Lower lobe of right lung (tissue), 2 donors: ENCODE data around the gene LIN7C. TPM values are rescaled to one million over a fixed set of nuclear protein-coding genes. Genes with fewer than 3 reads are reported as not detected.

Source experiments
- ATAC-seq, 2 donors: fragments of 200-7000 bp; cut with Tn5 transposase; one replicate each; pipeline ENCODE4 v1.9.1; 2020 to 2022; ENCODE audit warnings: mild to moderate bottlenecking in 2 of 2, moderate library complexity in 2 of 2
- DNase-seq: peaks from one replicate; pipeline ENCODE4 v3.0.0-alpha.2; 2020
- H3K27ac ChIP-seq: fragments of 200-600 bp; one replicate; pipeline ENCODE4 v1.8.0; 2022
- H3K27me3 ChIP-seq: fragments of 200-600 bp; one replicate; pipeline ENCODE4 v1.8.0; 2022; ENCODE audit warnings: low read depth
- H3K36me3 ChIP-seq: fragments of 200-600 bp; one replicate; pipeline ENCODE4 v1.8.0; 2022; ENCODE audit warnings: mild to moderate bottlenecking
- H3K4me1 ChIP-seq: fragments of 200-600 bp; one replicate; pipeline ENCODE4 v1.8.0; 2022
- H3K4me3 ChIP-seq: fragments of 200-600 bp; one replicate; pipeline ENCODE4 v1.8.0; 2022; ENCODE audit warnings: mild to moderate bottlenecking
- H3K9me3 ChIP-seq: fragments of 200-600 bp; one replicate; pipeline ENCODE4 v1.8.0; 2022
- intact Hi-C: fragments of 100-400 bp; cut with DNase I; formaldehyde crosslinking; loops from one replicate; pipeline ENCODE4 v1.11.0; 2022
- long read RNA-seq: library from polyadenylated mRNA; unstranded; transcript quantifications from one replicate; pipeline ENCODE4 v2.0.0, GENCODE V29; 2021
- total RNA-seq: library from RNA; stranded (reverse); fragmentation: NEBNext Ultra II Directional; extraction: Animal tissue kit (Norgen Biotek cat#: 25700); gene quantifications from one replicate; pipeline ENCODE4 v1.2.1, GENCODE V29; 2021
- TF ChIP-seq, protein P1 (sequence below): fragments of 200-600 bp; IDR thresholded peaks from one replicate; pipeline ENCODE4 v1.8.0; 2022; ENCODE audit warnings: antibody characterized with exemption, mild to moderate bottlenecking
- donor health status: DM: no; HTN: yes; CAD: no; lungs with severe emphysema.

Gene LIN7C
- total RNA-seq = 33.6 TPM
- long read RNA-seq, full-length matches to known transcripts = 44 of 48 reads
- long read RNA-seq, partial matches to known transcripts = 3 of 48 reads
- long read RNA-seq, other reads (novel, unspliced or antisense) = 1 of 48 reads

DNA sequence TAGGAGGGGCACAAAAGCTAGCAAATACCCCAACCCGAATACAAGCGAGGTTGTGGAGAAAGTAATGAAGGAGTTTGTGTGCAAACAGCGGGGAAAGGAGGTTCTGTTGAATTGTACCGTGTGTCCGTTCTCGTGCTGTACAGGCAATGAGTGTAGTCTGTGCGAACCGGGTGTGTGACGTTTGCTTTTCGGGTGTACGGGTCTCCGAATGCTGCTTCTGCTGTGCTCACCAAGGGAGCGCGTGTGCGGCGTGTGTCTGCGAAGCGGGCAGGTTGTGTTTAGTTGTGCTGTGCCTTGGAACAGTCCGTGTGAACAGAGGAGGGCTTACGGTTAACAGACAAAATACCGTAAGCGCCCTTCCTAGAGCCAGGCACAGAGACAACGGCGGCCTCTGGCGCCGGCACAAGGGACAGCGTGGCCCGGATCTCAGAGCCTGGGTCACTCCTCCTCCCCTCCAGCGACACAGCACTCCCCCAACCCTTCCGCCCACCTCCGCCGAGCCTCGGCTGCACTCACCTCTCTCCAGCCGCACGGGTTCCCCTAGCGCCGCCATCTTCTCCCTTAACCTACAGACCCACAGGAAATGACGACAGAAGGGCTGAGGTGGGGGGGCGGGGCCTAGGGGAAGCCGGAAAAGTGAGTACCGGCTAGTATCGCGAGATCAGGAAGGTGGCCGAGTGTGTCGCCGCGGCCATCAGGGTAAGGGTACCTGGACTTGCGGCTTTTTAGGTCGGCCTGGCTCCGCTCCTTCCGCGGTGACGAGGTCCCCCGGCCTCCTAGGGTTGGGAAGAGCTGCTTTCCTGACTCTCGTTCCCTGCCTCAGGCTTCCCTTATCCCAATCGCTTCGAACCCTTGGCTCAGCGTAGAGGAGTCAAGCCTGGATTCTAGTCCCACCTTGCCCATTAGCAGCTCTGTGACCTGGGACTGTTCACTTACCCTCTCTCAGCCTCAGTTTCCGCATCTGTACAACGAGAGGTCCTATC is at the start of gene LIN7C:
Gene LIN7C, minus strand, starts transcription at position 570 of the 983 bp plus-strand sequence. Its CDS starts 17 bp downstream, at position 553.
- peak; percentile 99 for ATAC-seq
- H3K9me3 ChIP-seq = no peaks in the 10 kb centered on the region
- H3K36me3 ChIP-seq = peaks cover 4% of the 10 kb centered on the region
- intact Hi-C loops = no loop called here
- TF ChIP-seq, protein P1, sequence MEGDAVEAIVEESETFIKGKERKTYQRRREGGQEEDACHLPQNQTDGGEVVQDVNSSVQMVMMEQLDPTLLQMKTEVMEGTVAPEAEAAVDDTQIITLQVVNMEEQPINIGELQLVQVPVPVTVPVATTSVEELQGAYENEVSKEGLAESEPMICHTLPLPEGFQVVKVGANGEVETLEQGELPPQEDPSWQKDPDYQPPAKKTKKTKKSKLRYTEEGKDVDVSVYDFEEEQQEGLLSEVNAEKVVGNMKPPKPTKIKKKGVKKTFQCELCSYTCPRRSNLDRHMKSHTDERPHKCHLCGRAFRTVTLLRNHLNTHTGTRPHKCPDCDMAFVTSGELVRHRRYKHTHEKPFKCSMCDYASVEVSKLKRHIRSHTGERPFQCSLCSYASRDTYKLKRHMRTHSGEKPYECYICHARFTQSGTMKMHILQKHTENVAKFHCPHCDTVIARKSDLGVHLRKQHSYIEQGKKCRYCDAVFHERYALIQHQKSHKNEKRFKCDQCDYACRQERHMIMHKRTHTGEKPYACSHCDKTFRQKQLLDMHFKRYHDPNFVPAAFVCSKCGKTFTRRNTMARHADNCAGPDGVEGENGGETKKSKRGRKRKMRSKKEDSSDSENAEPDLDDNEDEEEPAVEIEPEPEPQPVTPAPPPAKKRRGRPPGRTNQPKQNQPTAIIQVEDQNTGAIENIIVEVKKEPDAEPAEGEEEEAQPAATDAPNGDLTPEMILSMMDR = no peak
- peak within 1 kb of the TSS; percentile 87 for H3K27ac ChIP-seq
- no peaks in the 10 kb centered on the region for H3K27me3 ChIP-seq
- DNase-seq = peak; percentile 96
- H3K4me3 ChIP-seq = peak within 1 kb of the TSS; percentile 65
- H3K4me1 ChIP-seq = peaks cover 42% of the 10 kb centered on the region

- TF ChIP-seq, protein P1 = no peak
- Histone ChIP-seq H3K4me1 (no peaks in the 10 kb centered on the region), H3K36me3 (no peaks in the 10 kb centered on the region), H3K27ac (no peak overlapping the region), H3K4me3 (no peak overlapping the region), H3K9me3 (no peaks in the 10 kb centered on the region), H3K27me3 (no peaks in the 10 kb centered on the region)
- DNase-seq (no peak), ATAC-seq (no peak)
- intact Hi-C loops = no loop called here
These were observed 48.7 kb upstream of the LIN7C start for GRCh38 chr11:27555264-27555663.

- Histone ChIP-seq H3K27me3 (no peaks in the 10 kb centered on the region), H3K4me1 (no peaks in the 10 kb centered on the region), H3K9me3 (no peaks in the 10 kb centered on the region), H3K36me3 (no peaks in the 10 kb centered on the region), H3K27ac (no peak overlapping the region), H3K4me3 (no peak overlapping the region)
- intact Hi-C loops = no loop called here
- ATAC-seq (no peak), DNase-seq (no peak)
- TF ChIP-seq, protein P1 = no peak
These were observed 46.6 kb upstream of the LIN7C start for GRCh38 chr11:27553186-27553585.

GRCh38 chr11:27552341-27552740 is 45.8 kb upstream of the LIN7C start:
- no peak for DNase-seq
- no peaks in the 10 kb centered on the region for H3K27me3 ChIP-seq

GRCh38 chr11:27551127-27551526 is 44.6 kb upstream of the LIN7C start:
- no peak for ATAC-seq

More at GRCh38 chr11:27552341-27552740, 45.8 kb upstream of the LIN7C start:
- Histone ChIP-seq H3K4me1 (no peaks in the 10 kb centered on the region), H3K9me3 (no peaks in the 10 kb centered on the region), H3K36me3 (no peaks in the 10 kb centered on the region), H3K27ac (no peak overlapping the region), H3K4me3 (no peak overlapping the region)
- TF ChIP-seq, protein P1 = no peak
- intact Hi-C loops = no loop called here
- no peak for ATAC-seq

More at GRCh38 chr11:27551127-27551526, 44.6 kb upstream of the LIN7C start:
- intact Hi-C loops = no loop called here
- Histone ChIP-seq H3K9me3 (no peaks in the 10 kb centered on the region), H3K36me3 (no peaks in the 10 kb centered on the region), H3K27me3 (no peaks in the 10 kb centered on the region), H3K27ac (no peak overlapping the region), H3K4me1 (no peaks in the 10 kb centered on the region), H3K4me3 (no peak overlapping the region)
- TF ChIP-seq, protein P1 = no peak
- DNase-seq = no peak
